Gastrocnemius medialis (tissue), 4 donors: ENCODE measurements around the gene PRPH2. TPM values are rescaled to one million over a fixed set of nuclear protein-coding genes. Genes with fewer than 3 reads are reported as not detected.

ENCODE experiments used
- ATAC-seq, 2 donors: fragments of 150-250 bp; one replicate each; pipeline ENCODE4 v1.9.1; 2016
- DNase-seq, 2 donors: peaks; one replicate each; pipeline ENCODE4 v3.0.0-alpha.2; 2019
- H3K27ac ChIP-seq, 4 donors: fragments of 200-600 bp; sonication (generic); 1 replicate in 1 of 4; 2 replicates in 3 of 4; pipeline ENCODE4 v1.5.1; 2016 to 2018; ENCODE audit warnings: mild to moderate bottlenecking in 2 of 4, moderate library complexity in 1 of 4
- H3K27me3 ChIP-seq, 3 donors: fragments of 200-600 bp; sonication (generic) in 2 of 3; 1 replicate in 1 of 3; 2 replicates in 2 of 3; pipeline versions ENCODE4 v1.5.1 to v1.6.0; 2016 to 2019; ENCODE audit warnings: mild to moderate bottlenecking in 1 of 3, moderate library complexity in 1 of 3
- H3K36me3 ChIP-seq, 2 donors: fragments of 200-600 bp; sonication (generic) in 1 of 2; one replicate each; pipeline ENCODE4 v1.5.1; 2017 to 2018
- H3K4me1 ChIP-seq, 2 donors: fragments of 200-600 bp; sonication (generic) in 1 of 2; one replicate each; pipeline ENCODE4 v1.5.1; 2016 to 2017; ENCODE audit warnings: mild to moderate bottlenecking in 2 of 2
- H3K4me3 ChIP-seq, 4 donors: fragments of 200-600 bp; sonication (generic) in 3 of 4; 1 replicate in 1 of 4; 2 replicates in 3 of 4; pipeline ENCODE4 v1.5.1; 2016 to 2019; ENCODE audit warnings: mild to moderate bottlenecking in 2 of 4
- H3K9me3 ChIP-seq, 3 donors: fragments of 200-600 bp; sonication (generic) in 2 of 3; 1 replicate in 1 of 3; 2 replicates in 2 of 3; pipeline ENCODE4 v1.5.1; 2016 to 2019
- POLR2A ChIP-seq, 2 donors: fragments of 450-650 bp; IDR thresholded peaks; one replicate each; pipeline ENCODE4 v1.6.1; 2017; ENCODE audit warnings: antibody characterized with exemption in 2 of 2, mild to moderate bottlenecking in 2 of 2, moderate library complexity in 2 of 2
- in situ Hi-C, 4 donors: fragments of 200-750 bp; cut with MboI; loops; one replicate each; pipeline versions ENCODE4 v1.15.0 to v1.8.0; 2017; ENCODE audit warnings: low sequenced_read_pairs in 4 of 4
- intact Hi-C: fragments of 100-400 bp; cut with DNase I; formaldehyde crosslinking; loops from one replicate; pipeline ENCODE4 v1.15.1; 2023; ENCODE audit warnings: low total_unique reads
- total RNA-seq, 4 donors: library from RNA; depleted of rRNA; stranded (reverse); fragments of >200 nt; gene quantifications; one replicate each; pipeline versions ENCODE4 v1.1.0 to v1.2.3, GENCODE V29; 2016
- TF ChIP-seq, protein P1 (sequence below), 5 experiments: fragments of 450-650 bp in 3 of 5; fragments of 200-600 bp in 2 of 5; sonication (generic) in 2 of 5; IDR thresholded peaks in 4 of 5; conservative IDR thresholded peaks in 1 of 5; 1 replicate in 4 of 5; 2 replicates in 1 of 5; pipeline ENCODE4 v1.5.1; 2016 to 2019; ENCODE audit warnings: antibody characterized with exemption in 5 of 5, mild to moderate bottlenecking in 3 of 5, moderate library complexity in 3 of 5

The PRPH2 gene
- total RNA-seq, 4 donors from 2014 or later: 0.16 to 3.8 (median 1.8) TPM

GRCh38 chr6:42745083-42745639, 22.8 kb upstream of the PRPH2 start:
- Histone ChIP-seq H3K27ac (peak overlapping the region; percentile 91 to 100 (median 96)), H3K4me3 (peak overlapping the region; percentile 80 to 99 (median 92)), H3K36me3 (no peaks in the 10 kb centered on the region), H3K9me3 (no peaks in the 10 kb centered on the region), H3K4me1 (peaks cover 26 to 29% of the 10 kb centered on the region in 2 donors), H3K27me3 (no peaks in the 10 kb centered on the region)
- DNase-seq: peak; percentile 41 to 78
- intact Hi-C loops: loop anchor here (5.0 to 10.0 kb wide), 2 partner anchors 183 to 310 kb away; partner anchors contain the start of genes CUL7, KLC4, MRPL2 and UBR2
- ATAC-seq: peak; percentile 35 to 47
- in situ Hi-C loops: loop anchor here in 2 of 4 donors (5.0 to 25.0 kb wide), 2 partner anchors 42 to 117 kb away; no protein-coding TSS in a partner anchor
- TF ChIP-seq, protein P1, sequence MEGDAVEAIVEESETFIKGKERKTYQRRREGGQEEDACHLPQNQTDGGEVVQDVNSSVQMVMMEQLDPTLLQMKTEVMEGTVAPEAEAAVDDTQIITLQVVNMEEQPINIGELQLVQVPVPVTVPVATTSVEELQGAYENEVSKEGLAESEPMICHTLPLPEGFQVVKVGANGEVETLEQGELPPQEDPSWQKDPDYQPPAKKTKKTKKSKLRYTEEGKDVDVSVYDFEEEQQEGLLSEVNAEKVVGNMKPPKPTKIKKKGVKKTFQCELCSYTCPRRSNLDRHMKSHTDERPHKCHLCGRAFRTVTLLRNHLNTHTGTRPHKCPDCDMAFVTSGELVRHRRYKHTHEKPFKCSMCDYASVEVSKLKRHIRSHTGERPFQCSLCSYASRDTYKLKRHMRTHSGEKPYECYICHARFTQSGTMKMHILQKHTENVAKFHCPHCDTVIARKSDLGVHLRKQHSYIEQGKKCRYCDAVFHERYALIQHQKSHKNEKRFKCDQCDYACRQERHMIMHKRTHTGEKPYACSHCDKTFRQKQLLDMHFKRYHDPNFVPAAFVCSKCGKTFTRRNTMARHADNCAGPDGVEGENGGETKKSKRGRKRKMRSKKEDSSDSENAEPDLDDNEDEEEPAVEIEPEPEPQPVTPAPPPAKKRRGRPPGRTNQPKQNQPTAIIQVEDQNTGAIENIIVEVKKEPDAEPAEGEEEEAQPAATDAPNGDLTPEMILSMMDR (IDR thresholded peaks at IDR 0.05 in 4 of 5, conservative IDR thresholded peaks at IDR 0.05 in 1 of 5): peak in 1 of 5 experiments; percentile 12
- TF ChIP-seq POLR2A (IDR thresholded peaks at IDR 0.05): no peak

- H3K4me1 ChIP-seq: peaks cover 26 to 29% of the 10 kb centered on the region in 2 donors
- TF ChIP-seq POLR2A (IDR thresholded peaks at IDR 0.05): peak in 1 of 2 donors; percentile 38
- TF ChIP-seq, protein P1 (IDR thresholded peaks at IDR 0.05 in 4 of 5, conservative IDR thresholded peaks at IDR 0.05 in 1 of 5): peak in 1 of 5 experiments; percentile 14
- in situ Hi-C loops (loop anchor here in 2 of 4 donors (5.0 to 25.0 kb wide), 2 partner anchors 118 to 133 kb away; partner anchors contain the start of gene RPL7L1 (in 1 of the 2)), intact Hi-C loops (loop anchor here (10.0 kb wide), 1 partner anchor 310 kb away; the partner anchor contains the start of genes CUL7, KLC4 and MRPL2)
- no peaks in the 10 kb centered on the region for H3K36me3 ChIP-seq
- H3K4me3 ChIP-seq: peak overlapping the region; percentile 80 to 99 (median 92)
- H3K9me3 ChIP-seq: no peaks in the 10 kb centered on the region
- no peaks in the 10 kb centered on the region for H3K27me3 ChIP-seq
- H3K27ac ChIP-seq: peak overlapping the region; percentile 91 to 100 (median 96)
- peak in 1 of 2 donors; percentile 32 for DNase-seq
- no peak for ATAC-seq
Measured at GRCh38 chr6:42744351-42744893, 22.0 kb upstream of the PRPH2 start.

DNA sequence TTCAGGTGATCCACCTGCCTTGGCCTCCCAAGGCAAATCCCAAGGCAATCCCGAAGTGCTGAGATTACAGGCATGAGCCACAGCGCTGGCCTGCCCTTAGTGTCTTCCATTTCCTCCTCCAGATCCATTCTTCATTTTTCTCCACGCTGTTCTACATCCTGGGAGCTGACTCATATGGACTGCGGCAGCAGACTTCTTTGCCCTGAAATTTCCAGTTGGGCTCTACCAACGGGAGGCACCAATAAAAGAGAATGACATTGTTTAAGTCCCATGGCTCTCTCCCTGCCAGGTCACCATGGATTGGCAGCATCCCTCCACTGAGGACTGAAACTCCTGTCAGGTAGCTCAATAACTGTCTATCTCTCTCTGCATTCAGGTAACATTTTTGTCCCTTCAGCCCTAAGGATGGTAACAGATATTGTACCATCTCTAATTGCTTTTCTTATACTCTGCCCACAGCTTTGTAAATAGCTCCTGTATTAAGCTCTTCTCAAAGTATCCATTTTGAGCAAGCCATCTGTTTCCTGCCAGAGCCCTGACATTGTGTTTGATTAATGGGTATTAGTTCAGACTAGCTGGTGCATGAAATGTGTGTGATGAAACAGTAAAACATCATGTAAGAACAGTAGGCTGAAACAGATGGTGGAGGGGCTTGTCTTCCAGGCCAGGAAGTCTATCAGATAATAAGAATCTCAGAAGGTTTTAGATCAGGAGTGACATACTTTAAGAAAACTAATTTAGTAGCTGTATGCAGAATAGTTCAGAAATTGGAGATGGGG, 19.9 kb upstream of the PRPH2 start:
- intact Hi-C loops: loop anchor here (10.0 kb wide), 1 partner anchor 312 kb away; the partner anchor contains the start of genes CUL7, KLC4 and MRPL2
- H3K27me3 ChIP-seq: no peaks in the 10 kb centered on the region
- no peak overlapping the region for H3K4me3 ChIP-seq
- H3K36me3 ChIP-seq: no peaks in the 10 kb centered on the region
- no peaks in the 10 kb centered on the region for H3K9me3 ChIP-seq
- H3K4me1 ChIP-seq: peaks cover 25 to 26% of the 10 kb centered on the region in 2 donors
- TF ChIP-seq POLR2A (IDR thresholded peaks at IDR 0.05): no peak
- TF ChIP-seq, protein P1 (IDR thresholded peaks at IDR 0.05 in 4 of 5, conservative IDR thresholded peaks at IDR 0.05 in 1 of 5): no peak
- peak overlapping the region; percentile 1 to 59 (median 32) for H3K27ac ChIP-seq
- ATAC-seq (no peak), DNase-seq (no peak)
- in situ Hi-C loops: loop anchor here in 2 of 4 donors (5.0 to 25.0 kb wide), 2 partner anchors 120 to 135 kb away; partner anchors contain the start of gene RPL7L1 (in 1 of the 2)

GRCh38 chr6:42740725-42741124, 18.3 kb upstream of the PRPH2 start:
- no peak for TF ChIP-seq POLR2A (IDR thresholded peaks at IDR 0.05)
- TF ChIP-seq, protein P1 (IDR thresholded peaks at IDR 0.05 in 4 of 5, conservative IDR thresholded peaks at IDR 0.05 in 1 of 5): no peak
- Histone ChIP-seq H3K36me3 (no peaks in the 10 kb centered on the region), H3K27me3 (no peaks in the 10 kb centered on the region), H3K4me1 (peaks cover 25 to 26% of the 10 kb centered on the region in 2 donors), H3K4me3 (no peak overlapping the region), H3K27ac (no peak overlapping the region), H3K9me3 (no peaks in the 10 kb centered on the region)
- in situ Hi-C loops (loop anchor here in 2 of 4 donors (5.0 to 25.0 kb wide), 2 partner anchors 122 to 137 kb away; partner anchors contain the start of gene RPL7L1 (in 1 of the 2)), intact Hi-C loops (loop anchor here (10.0 kb wide), 1 partner anchor 314 kb away; the partner anchor contains the start of genes CUL7, KLC4 and MRPL2)
- ATAC-seq (no peak), DNase-seq (no peak)
